ENCODE results near the gene RPS14.

RPS14 gene

DNA sequence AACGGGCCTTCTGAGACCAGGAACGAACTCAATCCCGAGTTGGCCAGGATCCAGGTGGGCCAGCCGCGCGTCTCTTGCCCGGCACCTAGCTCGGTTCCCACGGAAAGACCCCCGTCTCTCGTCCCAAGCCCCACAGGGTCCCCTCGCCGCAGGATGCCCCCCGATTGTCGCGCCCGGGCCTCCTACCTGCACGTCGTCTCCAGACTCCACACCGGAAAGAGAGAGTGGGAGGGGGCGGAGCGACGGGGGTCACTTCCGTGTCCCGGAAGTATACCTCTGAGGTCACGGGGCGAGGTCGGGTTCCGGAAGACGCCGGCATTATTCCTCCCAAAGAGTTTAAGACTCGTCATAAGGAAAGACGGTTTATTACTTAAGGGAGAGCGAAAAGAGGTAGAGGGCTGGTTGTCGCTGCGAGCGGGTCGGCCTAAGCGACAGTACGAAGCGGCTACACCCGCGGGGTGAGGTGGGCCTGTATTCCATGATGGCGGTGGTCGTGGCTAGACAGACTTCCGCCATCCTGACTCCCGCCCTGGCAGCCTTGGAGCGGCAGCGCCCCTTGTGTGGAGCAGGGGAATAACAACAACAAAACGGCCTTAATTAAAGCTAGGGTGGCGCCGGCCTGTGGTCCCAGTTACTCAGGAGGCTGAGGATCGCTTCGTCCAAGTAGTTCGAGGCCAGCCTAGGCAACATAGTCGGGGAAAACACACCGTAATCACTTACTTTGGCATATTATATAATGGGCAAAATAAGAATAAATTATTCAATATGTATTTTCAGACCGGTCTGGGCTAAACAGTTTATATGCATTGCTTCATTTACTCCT lies at the start of gene RPS14:
Gene RPS14 (minus strand): TSS at position 223 of the 823 bp plus-strand sequence. CDS start 2,006 bp downstream, outside the sequence.
- H3K4me1 Mint-ChIP-seq = peaks cover 35% of the 10 kb centered on the region
- peak within 1 kb of the TSS; percentile 97 for H3K4me3 Mint-ChIP-seq
- H3K9me3 Mint-ChIP-seq = peaks cover 21% of the 10 kb centered on the region
- TF ChIP-seq, protein P1, sequence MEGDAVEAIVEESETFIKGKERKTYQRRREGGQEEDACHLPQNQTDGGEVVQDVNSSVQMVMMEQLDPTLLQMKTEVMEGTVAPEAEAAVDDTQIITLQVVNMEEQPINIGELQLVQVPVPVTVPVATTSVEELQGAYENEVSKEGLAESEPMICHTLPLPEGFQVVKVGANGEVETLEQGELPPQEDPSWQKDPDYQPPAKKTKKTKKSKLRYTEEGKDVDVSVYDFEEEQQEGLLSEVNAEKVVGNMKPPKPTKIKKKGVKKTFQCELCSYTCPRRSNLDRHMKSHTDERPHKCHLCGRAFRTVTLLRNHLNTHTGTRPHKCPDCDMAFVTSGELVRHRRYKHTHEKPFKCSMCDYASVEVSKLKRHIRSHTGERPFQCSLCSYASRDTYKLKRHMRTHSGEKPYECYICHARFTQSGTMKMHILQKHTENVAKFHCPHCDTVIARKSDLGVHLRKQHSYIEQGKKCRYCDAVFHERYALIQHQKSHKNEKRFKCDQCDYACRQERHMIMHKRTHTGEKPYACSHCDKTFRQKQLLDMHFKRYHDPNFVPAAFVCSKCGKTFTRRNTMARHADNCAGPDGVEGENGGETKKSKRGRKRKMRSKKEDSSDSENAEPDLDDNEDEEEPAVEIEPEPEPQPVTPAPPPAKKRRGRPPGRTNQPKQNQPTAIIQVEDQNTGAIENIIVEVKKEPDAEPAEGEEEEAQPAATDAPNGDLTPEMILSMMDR (IDR thresholded peaks at IDR 0.05) = peak; percentile 94
- peak within 1 kb of the TSS; percentile 100 for H3K27ac Mint-ChIP-seq
- H3K36me3 Mint-ChIP-seq (ENCODE audit: low read depth) = peaks cover 44% of the 10 kb centered on the region
- H3K27me3 Mint-ChIP-seq (ENCODE audit: low read depth, poor library complexity) = no peaks in the 10 kb centered on the region
- peak; percentile 88 for DNase-seq

DNA sequence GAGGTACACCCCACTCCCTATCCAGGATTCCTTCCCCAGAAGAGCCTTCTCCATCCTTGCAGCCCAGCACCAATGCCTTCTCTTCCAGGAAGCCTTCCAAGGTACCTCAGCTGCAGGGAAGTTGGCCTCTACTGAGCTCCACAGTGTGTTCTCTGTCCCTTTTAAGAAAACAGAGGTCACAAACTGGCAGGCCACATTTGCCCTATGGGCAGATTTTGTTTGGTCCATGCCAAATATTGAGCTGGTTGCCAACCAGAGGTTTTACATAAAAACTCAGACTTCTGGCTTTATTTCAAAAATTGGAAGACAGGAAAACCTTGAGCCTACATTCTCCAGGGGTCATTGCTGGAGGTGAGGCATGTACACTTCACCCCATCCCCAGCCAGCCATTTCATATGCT lies 49.4 kb upstream of the RPS14 start:
- no peaks in the 10 kb centered on the region for H3K27me3 Mint-ChIP-seq (ENCODE audit: low read depth, poor library complexity)
- peaks cover 11% of the 10 kb centered on the region for H3K36me3 Mint-ChIP-seq (ENCODE audit: low read depth)
- peaks cover 78% of the 10 kb centered on the region for H3K4me1 Mint-ChIP-seq
- no peaks in the 10 kb centered on the region for H3K9me3 Mint-ChIP-seq
- H3K27ac Mint-ChIP-seq = peak overlapping the region; percentile 95
- H3K4me3 Mint-ChIP-seq = peak overlapping the region; percentile 68
- TF ChIP-seq, protein P1 (IDR thresholded peaks at IDR 0.05) = no peak
- no peak for DNase-seq

DNA sequence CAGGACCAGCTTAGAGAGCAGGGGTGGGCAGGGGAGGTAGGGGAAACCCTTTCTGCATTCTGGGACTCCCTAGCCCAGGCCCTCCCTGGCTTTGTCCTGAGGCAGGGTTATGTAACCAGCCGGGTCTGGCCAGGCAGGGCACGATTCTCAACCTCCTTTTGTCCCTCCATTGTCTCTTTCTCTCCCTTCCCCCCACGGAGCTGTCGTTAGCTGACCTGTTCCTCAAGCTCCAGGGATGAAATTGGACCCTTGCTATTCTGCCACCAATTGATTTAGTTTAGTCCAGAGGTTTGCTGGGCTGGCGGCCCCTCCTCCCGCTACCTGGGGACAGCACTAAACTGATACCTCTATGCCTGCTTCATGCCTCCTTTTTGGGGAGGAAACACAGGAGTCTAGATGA lies 49.0 kb upstream of the RPS14 start:
- H3K27me3 Mint-ChIP-seq (ENCODE audit: low read depth, poor library complexity) = no peaks in the 10 kb centered on the region
- TF ChIP-seq, protein P1 (IDR thresholded peaks at IDR 0.05) = no peak
- H3K4me3 Mint-ChIP-seq = peak overlapping the region; percentile 31
- peaks cover 75% of the 10 kb centered on the region for H3K4me1 Mint-ChIP-seq
- no peaks in the 10 kb centered on the region for H3K9me3 Mint-ChIP-seq
- peaks cover 12% of the 10 kb centered on the region for H3K36me3 Mint-ChIP-seq (ENCODE audit: low read depth)
- peak; percentile 40 for DNase-seq
- peak overlapping the region; percentile 95 for H3K27ac Mint-ChIP-seq

DNA sequence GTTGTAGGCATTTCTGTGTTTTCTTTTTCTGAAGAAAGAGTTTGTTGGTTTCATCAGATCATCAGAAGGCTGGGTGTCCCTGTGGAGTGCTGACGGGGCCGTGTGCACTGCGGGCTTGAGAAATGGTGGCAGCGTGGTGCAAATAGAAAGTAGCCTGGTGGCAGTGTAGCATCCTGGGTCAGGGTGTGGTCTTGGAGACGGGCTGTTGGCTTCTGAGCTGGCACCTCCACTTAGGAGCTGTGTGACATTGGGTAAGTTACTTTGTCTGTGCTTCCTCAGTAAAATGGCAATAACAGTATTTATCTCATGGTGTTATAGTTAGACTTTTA lies 48.4 kb upstream of the RPS14 start:
- TF ChIP-seq, protein P1 (IDR thresholded peaks at IDR 0.05) = no peak
- peaks cover 15% of the 10 kb centered on the region for H3K36me3 Mint-ChIP-seq (ENCODE audit: low read depth)
- no peaks in the 10 kb centered on the region for H3K9me3 Mint-ChIP-seq
- no peak for DNase-seq
- peaks cover 71% of the 10 kb centered on the region for H3K4me1 Mint-ChIP-seq
- peak overlapping the region; percentile 31 for H3K4me3 Mint-ChIP-seq
- no peaks in the 10 kb centered on the region for H3K27me3 Mint-ChIP-seq (ENCODE audit: low read depth, poor library complexity)
- peak overlapping the region; percentile 95 for H3K27ac Mint-ChIP-seq

DNA sequence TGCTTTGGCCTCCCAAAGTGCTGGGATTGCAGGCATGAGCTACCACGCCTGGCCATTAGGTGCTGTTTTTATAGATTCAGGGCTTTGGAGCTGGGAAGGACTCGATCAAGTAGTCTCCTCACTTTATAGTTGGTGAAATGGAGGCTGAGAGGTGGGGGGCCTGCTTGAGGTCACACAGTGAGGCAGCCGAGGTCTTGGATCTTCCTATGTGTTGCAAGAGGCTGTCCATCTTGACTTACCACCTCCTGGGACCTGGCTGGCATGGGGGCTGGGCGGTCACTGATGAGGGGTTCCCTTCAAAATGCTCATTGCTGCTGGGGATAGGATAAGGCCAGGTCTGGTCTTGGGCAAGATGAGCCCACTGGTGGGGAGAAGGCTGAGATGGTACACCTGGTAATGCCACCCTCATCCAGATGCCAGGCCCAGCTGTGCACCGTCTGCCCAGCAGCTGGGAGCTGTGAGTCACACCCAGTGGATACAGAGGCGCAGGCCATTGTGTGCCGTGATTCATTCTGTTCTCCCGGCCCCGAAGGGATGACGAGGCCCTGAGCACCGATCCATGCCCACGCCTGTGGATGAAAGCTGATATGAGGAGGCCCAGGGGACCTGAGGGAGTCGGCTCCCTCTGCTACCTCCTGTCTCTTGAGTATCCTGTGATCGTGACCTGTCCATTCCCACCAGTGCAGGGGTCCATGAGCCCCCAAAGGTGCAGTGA lies 47.9 kb upstream of the RPS14 start:
- TF ChIP-seq, protein P1 (IDR thresholded peaks at IDR 0.05) = no peak
- no peaks in the 10 kb centered on the region for H3K9me3 Mint-ChIP-seq
- no peaks in the 10 kb centered on the region for H3K27me3 Mint-ChIP-seq (ENCODE audit: low read depth, poor library complexity)
- peak overlapping the region; percentile 31 for H3K4me3 Mint-ChIP-seq
- peaks cover 74% of the 10 kb centered on the region for H3K4me1 Mint-ChIP-seq
- H3K36me3 Mint-ChIP-seq (ENCODE audit: low read depth) = peaks cover 17% of the 10 kb centered on the region
- peak overlapping the region; percentile 95 for H3K27ac Mint-ChIP-seq
- peak; percentile 50 for DNase-seq

Measured in nephron progenitor cell (in vitro differentiated cells).